Measurements from ENCODE around the gene TNFSF8.

Gene TNFSF8

DNA sequence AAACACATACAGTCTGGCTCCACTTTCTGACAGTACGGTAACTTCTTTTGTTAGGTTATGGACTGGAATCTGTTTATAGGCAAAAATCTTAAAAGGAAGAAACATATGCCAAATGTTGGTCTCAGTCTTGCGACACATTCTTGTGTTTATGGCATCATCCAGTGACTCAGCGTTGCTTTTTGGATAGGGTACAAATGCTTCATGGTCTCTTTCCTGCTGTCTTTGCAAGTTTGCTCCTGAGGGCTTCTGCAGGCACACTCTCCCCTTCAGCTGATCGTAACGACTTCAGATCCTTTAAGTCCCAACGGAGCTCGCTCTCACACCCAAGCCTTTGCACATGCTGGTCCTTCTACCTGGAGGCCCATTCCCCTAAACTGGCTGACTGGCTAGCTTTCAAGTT is 23.6 kb upstream of the TNFSF8 start:
- no peaks in the 10 kb centered on the region for H3K9me3 ChIP-seq (replicated peaks in 1 of 2; ENCODE audit: control insufficient read depth in 2 of 2, insufficient read depth in 1 of 2, low read depth in 1 of 2, low read length in 2 of 2)
- H3K4me3 ChIP-seq (ENCODE audit: low read length in 2 of 2) = no peak overlapping the region
- H2BK12ac ChIP-seq (ENCODE audit: low read length) = no peak overlapping the region
- no peak overlapping the region for H2AFZ ChIP-seq (ENCODE audit: low read length)
- no peak overlapping the region for H4K91ac ChIP-seq (ENCODE audit: low read depth, low read length, poor library complexity)
- no peak overlapping the region for H3K4me2 ChIP-seq (ENCODE audit: insufficient read depth, low read length, poor library complexity, severe bottlenecking)
- no peak overlapping the region for H4K8ac ChIP-seq (ENCODE audit: low read depth, low read length)
- no peak overlapping the region for H2BK5ac ChIP-seq (ENCODE audit: low read length)
- no peaks in the 10 kb centered on the region for H3K36me3 ChIP-seq (replicated peaks in 1 of 2; ENCODE audit: control insufficient read depth in 2 of 2, insufficient read depth in 2 of 2, low read length in 2 of 2)
- H3K14ac ChIP-seq (ENCODE audit: low read length) = no peak overlapping the region
- no peak overlapping the region for H3K4ac ChIP-seq (ENCODE audit: low read length)
- no peaks in the 10 kb centered on the region for H3K79me1 ChIP-seq (ENCODE audit: low read depth, low read length)
- no peak overlapping the region for H3K27ac ChIP-seq (replicated peaks; ENCODE audit: low read length)
- no peak overlapping the region for H2AK5ac ChIP-seq (ENCODE audit: low read depth, low read length)
- no CpG with 5 or more reads among the region's 7 CpGs for WGBS, 2 donors (ENCODE audit: extremely low coverage in 2 of 2, insufficient read length in 2 of 2, insufficient replicate concordance in 1 of 2)
- no peaks in the 10 kb centered on the region for H3K27me3 ChIP-seq (ENCODE audit: control insufficient read depth in 3 of 3, insufficient read depth in 3 of 3, low read depth in 1 of 3, low read length in 3 of 3)
- DNase-seq (ENCODE audit: low spot score) = no peak
- no peak overlapping the region for H3K9ac ChIP-seq (ENCODE audit: low read depth, low read length, poor library complexity)
- H2BK15ac ChIP-seq (ENCODE audit: low read length) = no peak overlapping the region
- H3K4me1 ChIP-seq (ENCODE audit: control insufficient read depth in 2 of 2, insufficient read depth in 1 of 2, low read depth in 1 of 2, low read length in 2 of 2) = no peaks in the 10 kb centered on the region
- no peak overlapping the region for H2BK120ac ChIP-seq (ENCODE audit: low read depth, low read length)
- no peak overlapping the region for H3K23ac ChIP-seq (ENCODE audit: low read depth, low read length, poor library complexity)
- no peak overlapping the region for H3K18ac ChIP-seq (ENCODE audit: low read length)

DNA sequence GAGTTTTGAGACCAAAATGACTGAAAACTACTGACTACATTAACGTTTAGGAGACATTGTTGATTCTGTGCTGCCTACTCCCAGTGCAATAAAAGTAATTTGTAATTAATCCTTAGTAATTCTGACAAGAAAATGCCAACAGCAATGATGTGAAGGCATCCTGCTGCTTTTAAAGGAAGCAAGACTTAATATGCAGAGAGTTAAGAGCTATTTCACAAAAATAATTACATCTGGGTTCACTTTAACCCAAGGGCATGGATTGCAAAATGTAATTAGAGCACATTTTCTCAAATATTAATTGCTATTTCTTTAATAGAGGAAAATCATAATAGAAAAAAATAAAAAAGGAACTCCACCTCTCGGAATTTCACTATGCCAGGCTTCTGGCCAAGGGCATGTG is 22.7 kb upstream of the TNFSF8 start:
- Histone ChIP-seq H3K18ac (ENCODE audit: low read length) (no peak overlapping the region), H2BK5ac (ENCODE audit: low read length) (no peak overlapping the region), H3K9ac (ENCODE audit: low read depth, low read length, poor library complexity) (no peak overlapping the region), H3K14ac (ENCODE audit: low read length) (no peak overlapping the region), H3K23ac (ENCODE audit: low read depth, low read length, poor library complexity) (no peak overlapping the region), H3K9me3 (replicated peaks in 1 of 2; ENCODE audit: control insufficient read depth in 2 of 2, insufficient read depth in 1 of 2, low read depth in 1 of 2, low read length in 2 of 2) (no peaks in the 10 kb centered on the region), H2BK120ac (ENCODE audit: low read depth, low read length) (no peak overlapping the region), H3K79me1 (ENCODE audit: low read depth, low read length) (no peaks in the 10 kb centered on the region), H4K8ac (ENCODE audit: low read depth, low read length) (no peak overlapping the region), H2BK15ac (ENCODE audit: low read length) (no peak overlapping the region), H3K4me3 (ENCODE audit: low read length in 2 of 2) (no peak overlapping the region), H3K27ac (replicated peaks; ENCODE audit: low read length) (no peak overlapping the region), H3K4ac (ENCODE audit: low read length) (no peak overlapping the region), H2AFZ (ENCODE audit: low read length) (no peak overlapping the region), H2BK12ac (ENCODE audit: low read length) (no peak overlapping the region), H2AK5ac (ENCODE audit: low read depth, low read length) (no peak overlapping the region), H4K91ac (ENCODE audit: low read depth, low read length, poor library complexity) (no peak overlapping the region), H3K4me1 (ENCODE audit: control insufficient read depth in 2 of 2, insufficient read depth in 1 of 2, low read depth in 1 of 2, low read length in 2 of 2) (no peaks in the 10 kb centered on the region), H3K36me3 (replicated peaks in 1 of 2; ENCODE audit: control insufficient read depth in 2 of 2, insufficient read depth in 2 of 2, low read length in 2 of 2) (no peaks in the 10 kb centered on the region), H3K27me3 (ENCODE audit: control insufficient read depth in 3 of 3, insufficient read depth in 3 of 3, low read depth in 1 of 3, low read length in 3 of 3) (no peaks in the 10 kb centered on the region), H3K4me2 (ENCODE audit: insufficient read depth, low read length, poor library complexity, severe bottlenecking) (no peak overlapping the region)
- WGBS, 2 donors (ENCODE audit: extremely low coverage in 2 of 2, insufficient read length in 2 of 2, insufficient replicate concordance in 1 of 2) = no CpG with 5 or more reads among the region's 2 CpGs
- no peak for DNase-seq (ENCODE audit: low spot score)

- H3K27ac ChIP-seq (replicated peaks; ENCODE audit: low read length) = no peak overlapping the region
- H2AFZ ChIP-seq (ENCODE audit: low read length) = no peak overlapping the region
- no peak overlapping the region for H3K9ac ChIP-seq (ENCODE audit: low read depth, low read length, poor library complexity)
- no peak overlapping the region for H2AK5ac ChIP-seq (ENCODE audit: low read depth, low read length)
- no peak overlapping the region for H3K4me2 ChIP-seq (ENCODE audit: insufficient read depth, low read length, poor library complexity, severe bottlenecking)
- no peak overlapping the region for H3K14ac ChIP-seq (ENCODE audit: low read length)
- H3K36me3 ChIP-seq (replicated peaks in 1 of 2; ENCODE audit: control insufficient read depth in 2 of 2, insufficient read depth in 2 of 2, low read length in 2 of 2) = no peaks in the 10 kb centered on the region
- no peak overlapping the region for H3K4ac ChIP-seq (ENCODE audit: low read length)
- no peak overlapping the region for H2BK15ac ChIP-seq (ENCODE audit: low read length)
- H4K8ac ChIP-seq (ENCODE audit: low read depth, low read length) = no peak overlapping the region
- no peak overlapping the region for H3K18ac ChIP-seq (ENCODE audit: low read length)
- peaks cover 0 to 2% (median 0%) of the 10 kb centered on the region in 3 experiments for H3K27me3 ChIP-seq (ENCODE audit: control insufficient read depth in 3 of 3, insufficient read depth in 3 of 3, low read depth in 1 of 3, low read length in 3 of 3)
- H2BK12ac ChIP-seq (ENCODE audit: low read length) = no peak overlapping the region
- H3K79me1 ChIP-seq (ENCODE audit: low read depth, low read length) = no peaks in the 10 kb centered on the region
- H2BK120ac ChIP-seq (ENCODE audit: low read depth, low read length) = no peak overlapping the region
- no peaks in the 10 kb centered on the region for H3K4me1 ChIP-seq (ENCODE audit: control insufficient read depth in 2 of 2, insufficient read depth in 1 of 2, low read depth in 1 of 2, low read length in 2 of 2)
- H4K91ac ChIP-seq (ENCODE audit: low read depth, low read length, poor library complexity) = no peak overlapping the region
- H3K9me3 ChIP-seq (replicated peaks in 1 of 2; ENCODE audit: control insufficient read depth in 2 of 2, insufficient read depth in 1 of 2, low read depth in 1 of 2, low read length in 2 of 2) = no peaks in the 10 kb centered on the region
- WGBS, 2 donors (ENCODE audit: extremely low coverage in 2 of 2, insufficient read length in 2 of 2, insufficient replicate concordance in 1 of 2) = no CpG with 5 or more reads among the region's 2 CpGs
- H2BK5ac ChIP-seq (ENCODE audit: low read length) = no peak overlapping the region
- no peak for DNase-seq (ENCODE audit: low spot score)
- no peak overlapping the region for H3K4me3 ChIP-seq (ENCODE audit: low read length in 2 of 2)
- no peak overlapping the region for H3K23ac ChIP-seq (ENCODE audit: low read depth, low read length, poor library complexity)
These were observed 20.4 kb upstream of the TNFSF8 start for GRCh38 chr9:114950761-114951160.

DNA sequence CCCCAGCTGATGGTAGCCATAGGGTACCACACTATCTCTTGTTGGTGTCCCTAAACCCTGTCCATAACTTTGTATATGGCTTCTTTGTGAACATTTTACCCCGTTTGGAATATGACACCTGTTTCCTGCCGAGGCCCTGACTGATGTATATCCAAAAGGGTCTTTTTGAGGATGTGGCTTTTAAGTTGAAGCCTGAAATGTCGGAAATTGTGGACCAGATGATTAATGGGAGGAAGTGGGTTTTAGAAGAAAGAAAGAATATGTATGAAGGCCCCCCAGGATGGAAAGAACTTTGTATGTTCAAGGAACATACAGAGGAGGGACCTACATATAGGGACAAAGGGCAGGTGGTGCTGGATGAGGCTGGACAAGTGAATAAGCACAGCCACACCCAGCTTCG is 16.7 kb upstream of the TNFSF8 start:
- Histone ChIP-seq H4K8ac (ENCODE audit: low read depth, low read length) (no peak overlapping the region), H3K4me3 (ENCODE audit: low read length in 2 of 2) (no peak overlapping the region), H3K18ac (ENCODE audit: low read length) (no peak overlapping the region), H3K9ac (ENCODE audit: low read depth, low read length, poor library complexity) (no peak overlapping the region), H3K36me3 (replicated peaks in 1 of 2; ENCODE audit: control insufficient read depth in 2 of 2, insufficient read depth in 2 of 2, low read length in 2 of 2) (no peaks in the 10 kb centered on the region), H2BK5ac (ENCODE audit: low read length) (no peak overlapping the region), H3K14ac (ENCODE audit: low read length) (no peak overlapping the region), H2AK5ac (ENCODE audit: low read depth, low read length) (no peak overlapping the region), H3K9me3 (replicated peaks in 1 of 2; ENCODE audit: control insufficient read depth in 2 of 2, insufficient read depth in 1 of 2, low read depth in 1 of 2, low read length in 2 of 2) (peaks cover 0 to 2% of the 10 kb centered on the region in 2 donors), H2BK120ac (ENCODE audit: low read depth, low read length) (no peak overlapping the region), H4K91ac (ENCODE audit: low read depth, low read length, poor library complexity) (no peak overlapping the region), H2AFZ (ENCODE audit: low read length) (no peak overlapping the region), H3K27me3 (ENCODE audit: control insufficient read depth in 3 of 3, insufficient read depth in 3 of 3, low read depth in 1 of 3, low read length in 3 of 3) (peaks cover 0 to 2% (median 0%) of the 10 kb centered on the region in 3 experiments), H3K4me2 (ENCODE audit: insufficient read depth, low read length, poor library complexity, severe bottlenecking) (no peak overlapping the region), H3K79me1 (ENCODE audit: low read depth, low read length) (no peaks in the 10 kb centered on the region), H2BK12ac (ENCODE audit: low read length) (no peak overlapping the region), H3K23ac (ENCODE audit: low read depth, low read length, poor library complexity) (no peak overlapping the region), H3K4ac (ENCODE audit: low read length) (no peak overlapping the region), H3K27ac (replicated peaks; ENCODE audit: low read length) (no peak overlapping the region), H3K4me1 (ENCODE audit: control insufficient read depth in 2 of 2, insufficient read depth in 1 of 2, low read depth in 1 of 2, low read length in 2 of 2) (no peaks in the 10 kb centered on the region), H2BK15ac (ENCODE audit: low read length) (no peak overlapping the region)
- WGBS, 2 donors (ENCODE audit: extremely low coverage in 2 of 2, insufficient read length in 2 of 2, insufficient replicate concordance in 1 of 2) = 100% methylated on average over 1 of the region's 4 CpGs; no CpG with 5 or more reads in 1 of the 2 donors
- no peak for DNase-seq (ENCODE audit: low spot score)

Data from neuronal stem cell (in vitro differentiated cells).